ENCODE data around the gene GRAMD1B.

Gene GRAMD1B

GRCh38 chr11:123478352-123478987, 48.4 kb downstream of the GRAMD1B start:
- DNase-seq, result peak; percentile 45

GRCh38 chr11:123479048-123479837, 49.2 kb downstream of the GRAMD1B start:
- peak; percentile 60 for DNase-seq

DNA sequence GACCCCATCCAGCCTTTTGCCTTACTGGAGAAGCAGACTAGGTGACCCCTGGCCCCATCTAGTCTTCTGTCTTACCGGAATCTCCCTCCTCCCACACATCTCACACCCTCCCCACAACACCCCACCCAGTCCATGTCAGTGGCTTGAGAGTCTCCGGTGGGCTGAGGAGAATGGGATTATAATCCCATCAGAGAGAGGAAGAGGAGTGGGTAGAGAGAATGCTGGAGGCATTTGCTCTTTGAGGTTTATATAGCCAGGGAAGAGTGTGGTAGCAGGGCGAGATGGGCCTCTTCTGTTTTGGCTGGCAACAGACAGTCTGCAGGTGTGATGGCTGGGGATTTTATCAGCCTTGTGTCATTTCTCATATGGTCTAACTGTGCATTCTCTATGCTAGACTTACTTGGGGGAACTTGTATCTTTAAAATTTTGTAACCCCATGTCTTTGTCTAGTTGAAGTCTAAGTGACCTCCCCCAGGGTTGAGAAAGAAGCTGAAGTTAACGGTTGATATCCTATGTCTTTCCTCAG, 50.3 kb downstream of the GRAMD1B start:
- no peak for DNase-seq

GRCh38 chr11:123480882-123481281, 50.8 kb downstream of the GRAMD1B start:
- no peak for DNase-seq

GRCh38 chr11:123481640-123482039, 51.6 kb downstream of the GRAMD1B start:
- DNase-seq, result peak; percentile 23

GRCh38 chr11:123482218-123482617, 52.1 kb downstream of the GRAMD1B start:
- no peak for DNase-seq

GRCh38 chr11:123483058-123483457, 53.0 kb downstream of the GRAMD1B start:
- DNase-seq, result no peak

DNA sequence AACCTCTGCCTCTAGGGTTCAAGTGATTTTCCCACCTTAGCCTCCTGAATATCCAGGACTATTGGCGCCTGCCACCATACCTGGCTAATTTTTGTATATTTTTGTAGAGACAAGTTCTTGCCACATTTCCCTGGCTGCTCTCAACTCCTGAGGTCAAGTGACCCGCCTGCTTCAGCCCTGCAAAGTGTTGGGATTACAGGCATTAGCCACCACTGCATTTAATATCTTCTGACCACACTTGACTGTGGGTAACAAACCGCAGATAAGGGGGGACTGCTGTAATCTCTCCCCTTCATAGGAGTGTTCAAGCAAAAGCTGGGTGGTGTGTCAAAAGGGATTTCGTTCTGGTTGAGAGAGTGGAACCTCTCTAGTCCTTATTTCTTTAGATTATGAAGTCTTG, 53.4 kb downstream of the GRAMD1B start:
- DNase-seq, result no peak

DNA sequence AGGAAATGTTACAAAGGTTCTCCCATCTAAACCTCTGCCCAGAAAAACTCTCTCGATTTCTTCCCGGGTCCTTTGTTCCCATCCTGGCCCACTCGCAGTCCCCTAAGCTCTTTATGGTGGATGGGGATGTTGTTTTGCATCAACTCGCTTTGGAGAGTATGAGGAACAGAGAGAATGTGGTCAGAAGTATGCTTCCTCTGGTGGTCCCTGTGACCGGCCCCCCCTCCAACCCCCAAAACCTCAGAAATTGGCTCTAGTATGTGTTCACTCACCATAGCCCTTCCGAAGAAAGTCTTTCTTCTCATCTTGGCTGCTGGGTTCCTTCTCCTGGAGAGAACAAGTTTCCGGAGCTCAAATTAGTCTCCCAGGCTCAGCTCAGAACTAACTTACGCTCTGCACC, 54.4 kb downstream of the GRAMD1B start:
- DNase-seq, result no peak

DNA sequence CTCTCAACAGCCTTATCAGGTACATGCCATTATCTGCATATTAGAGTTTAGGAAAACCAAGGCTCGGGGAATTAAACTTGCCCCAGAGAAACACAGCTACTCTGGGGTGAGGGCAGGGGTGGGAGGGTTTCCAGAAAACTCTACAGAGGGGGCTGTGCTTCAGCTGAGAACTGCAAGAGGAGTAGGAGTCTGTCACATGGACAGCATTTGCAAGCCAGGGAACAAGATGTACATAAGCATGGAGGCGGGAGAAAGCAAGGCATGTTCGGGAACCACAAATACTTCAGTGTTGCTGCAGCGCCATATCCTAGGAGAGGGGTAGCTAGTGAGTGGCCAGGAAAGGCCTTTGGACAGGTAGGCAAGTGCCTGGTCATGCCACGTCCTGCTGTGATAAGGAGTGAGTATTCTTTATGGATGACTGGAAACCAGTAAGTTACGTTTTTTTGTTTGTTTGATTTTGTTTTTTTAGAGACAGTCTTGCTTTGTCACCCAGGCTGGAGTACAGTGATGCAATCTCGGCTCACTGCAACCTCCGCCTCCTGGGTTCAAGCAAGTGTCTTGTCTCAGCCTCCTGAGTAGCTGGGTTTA, 57.2 kb downstream of the GRAMD1B start:
- DNase-seq, result no peak

GRCh38 chr11:123490527-123490926, 60.5 kb downstream of the GRAMD1B start:
- DNase-seq, result no peak

- DNase-seq, result no peak
These were observed 61.2 kb downstream of the GRAMD1B start for GRCh38 chr11:123491241-123491640.

GRCh38 chr11:123493349-123494063, 63.4 kb downstream of the GRAMD1B start:
- no peak for DNase-seq

- DNase-seq, result peak; percentile 58
These were observed 64.4 kb downstream of the GRAMD1B start for GRCh38 chr11:123494195-123495050.

DNA sequence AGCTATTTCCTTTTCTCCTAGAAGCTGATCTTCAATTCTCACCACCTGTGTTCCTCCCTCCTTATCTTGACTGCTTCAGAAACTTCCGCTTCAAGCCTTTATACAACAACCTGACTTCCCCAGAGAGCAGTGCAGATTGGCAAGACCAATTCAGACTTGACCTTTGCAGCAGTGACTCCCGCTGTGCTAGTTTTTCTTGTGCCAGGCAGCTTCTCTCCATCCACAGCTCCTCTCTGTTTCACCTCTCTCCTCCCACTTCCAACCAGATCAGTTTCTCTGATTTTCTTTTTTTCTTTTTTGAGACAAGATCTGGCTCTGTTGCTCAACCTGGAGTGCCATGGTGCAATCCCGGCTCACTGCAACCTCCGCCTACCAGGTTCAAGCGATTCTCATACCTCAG, 74.3 kb downstream of the GRAMD1B start:
- peak; percentile 58 for DNase-seq

- no peak for DNase-seq
These were observed 75.7 kb downstream of the GRAMD1B start for GRCh38 chr11:123505546-123506299.

DNA sequence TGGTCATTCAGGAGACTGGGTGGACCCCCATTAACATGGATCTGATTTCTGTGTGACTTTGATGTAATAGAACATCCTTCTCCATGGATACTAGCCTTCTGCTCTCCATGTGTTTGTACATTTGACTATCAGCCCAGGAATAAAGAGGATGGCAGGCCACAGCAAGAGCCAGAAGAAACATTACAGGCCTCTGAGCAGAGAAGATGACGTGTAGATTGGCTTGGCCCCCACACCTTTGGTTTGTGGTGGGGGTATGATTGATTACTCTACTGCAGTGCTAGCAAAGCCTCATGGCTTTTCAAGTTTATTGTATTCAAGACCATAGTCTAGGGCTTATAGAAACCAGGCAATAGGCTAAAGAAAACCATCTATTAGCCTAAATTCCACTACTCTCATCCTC, 77.0 kb downstream of the GRAMD1B start:
- DNase-seq, result no peak

DNA sequence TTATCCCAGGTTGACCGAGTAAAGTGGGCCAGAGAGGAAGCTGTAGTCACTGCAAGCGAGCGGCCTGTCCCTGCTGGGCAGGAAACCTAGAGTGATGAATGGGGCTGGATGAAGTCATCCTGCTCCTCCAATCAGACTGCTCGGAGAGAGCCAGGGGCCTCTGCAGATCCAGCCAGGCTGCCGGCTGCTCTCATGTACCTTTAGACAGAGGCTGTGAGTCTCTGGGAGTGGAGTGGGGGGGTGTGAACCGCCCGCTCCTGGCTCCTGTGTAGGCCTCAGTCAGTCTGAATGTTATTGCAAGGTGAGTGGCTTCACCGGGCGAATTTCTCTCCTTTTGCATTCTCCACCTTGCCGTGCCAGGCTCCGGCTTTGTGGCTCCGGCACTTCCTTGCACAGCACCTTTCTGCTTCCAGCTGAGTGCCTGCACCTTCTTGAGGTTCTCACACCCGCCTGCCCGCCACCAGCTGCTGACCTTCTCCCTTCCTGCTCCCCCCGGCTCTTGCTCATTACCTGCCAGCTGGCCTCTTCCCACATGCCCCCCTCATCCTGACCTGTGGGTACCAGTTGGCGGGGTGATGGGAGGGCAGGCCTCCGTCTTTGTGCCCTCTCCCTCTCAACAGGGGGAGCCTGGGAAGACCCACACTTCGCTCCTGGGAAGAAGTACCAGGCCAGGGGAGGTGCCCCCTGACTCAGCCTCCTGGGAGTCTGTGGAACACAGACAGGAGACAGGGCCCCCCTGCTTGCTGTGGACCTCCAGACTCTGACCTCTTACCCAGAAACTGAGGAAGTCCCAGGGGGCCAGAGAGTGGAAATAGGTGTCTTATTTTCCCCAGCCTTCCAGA, 79.9 kb downstream of the GRAMD1B start:
- DNase-seq, result no peak

DNA sequence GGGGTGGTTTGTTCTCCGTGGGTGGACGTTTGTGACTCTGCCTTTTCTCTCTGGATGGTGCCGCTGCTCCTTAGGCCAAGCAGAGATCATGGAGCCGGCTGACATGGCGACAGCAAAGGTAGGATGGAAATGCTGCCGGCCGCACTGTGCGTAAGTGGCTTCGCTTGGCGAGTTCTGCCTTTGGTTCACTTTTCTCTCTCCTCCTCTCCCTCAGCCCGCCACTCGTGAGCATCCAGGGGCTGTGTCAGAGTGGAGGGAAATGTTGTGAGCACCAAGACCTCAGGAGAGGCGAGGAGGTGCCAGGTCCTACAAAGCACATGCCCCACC, 80.5 kb downstream of the GRAMD1B start:
- DNase-seq, result no peak

GRCh38 chr11:123511037-123511870, 81.2 kb downstream of the GRAMD1B start:
- peak; percentile 81 for DNase-seq
